ENCODE data around the gene XPR1.

XPR1 gene

GRCh38 chr1:180932378-180932777, 300.6 kb downstream of the XPR1 start:
- DNase-seq (ENCODE audit: low read depth) = no peak
- TF ChIP-seq, protein P1, sequence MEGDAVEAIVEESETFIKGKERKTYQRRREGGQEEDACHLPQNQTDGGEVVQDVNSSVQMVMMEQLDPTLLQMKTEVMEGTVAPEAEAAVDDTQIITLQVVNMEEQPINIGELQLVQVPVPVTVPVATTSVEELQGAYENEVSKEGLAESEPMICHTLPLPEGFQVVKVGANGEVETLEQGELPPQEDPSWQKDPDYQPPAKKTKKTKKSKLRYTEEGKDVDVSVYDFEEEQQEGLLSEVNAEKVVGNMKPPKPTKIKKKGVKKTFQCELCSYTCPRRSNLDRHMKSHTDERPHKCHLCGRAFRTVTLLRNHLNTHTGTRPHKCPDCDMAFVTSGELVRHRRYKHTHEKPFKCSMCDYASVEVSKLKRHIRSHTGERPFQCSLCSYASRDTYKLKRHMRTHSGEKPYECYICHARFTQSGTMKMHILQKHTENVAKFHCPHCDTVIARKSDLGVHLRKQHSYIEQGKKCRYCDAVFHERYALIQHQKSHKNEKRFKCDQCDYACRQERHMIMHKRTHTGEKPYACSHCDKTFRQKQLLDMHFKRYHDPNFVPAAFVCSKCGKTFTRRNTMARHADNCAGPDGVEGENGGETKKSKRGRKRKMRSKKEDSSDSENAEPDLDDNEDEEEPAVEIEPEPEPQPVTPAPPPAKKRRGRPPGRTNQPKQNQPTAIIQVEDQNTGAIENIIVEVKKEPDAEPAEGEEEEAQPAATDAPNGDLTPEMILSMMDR (IDR thresholded peaks at IDR 0.05; ENCODE audit: control insufficient read depth, insufficient read depth, low read depth, low read length, missing control alignments) = no peak

GRCh38 chr1:180933141-180933540, 301.3 kb downstream of the XPR1 start:
- DNase-seq (ENCODE audit: low read depth) = no peak
- TF ChIP-seq, protein P1 (IDR thresholded peaks at IDR 0.05; ENCODE audit: control insufficient read depth, insufficient read depth, low read depth, low read length, missing control alignments) = no peak
- no peak overlapping the region for H3K4me3 ChIP-seq (ENCODE audit: control insufficient read depth, low read depth, low read length)

More at GRCh38 chr1:180932378-180932777, 300.6 kb downstream of the XPR1 start:
- H3K4me3 ChIP-seq (ENCODE audit: control insufficient read depth, low read depth, low read length) = no peak overlapping the region

- TF ChIP-seq, protein P1 (IDR thresholded peaks at IDR 0.05; ENCODE audit: control insufficient read depth, insufficient read depth, low read depth, low read length, missing control alignments) = no peak
- H3K4me3 ChIP-seq (ENCODE audit: control insufficient read depth, low read depth, low read length) = no peak overlapping the region
- DNase-seq (ENCODE audit: low read depth) = no peak
Observed at GRCh38 chr1:180934563-180934962, 302.7 kb downstream of the XPR1 start.

DNA sequence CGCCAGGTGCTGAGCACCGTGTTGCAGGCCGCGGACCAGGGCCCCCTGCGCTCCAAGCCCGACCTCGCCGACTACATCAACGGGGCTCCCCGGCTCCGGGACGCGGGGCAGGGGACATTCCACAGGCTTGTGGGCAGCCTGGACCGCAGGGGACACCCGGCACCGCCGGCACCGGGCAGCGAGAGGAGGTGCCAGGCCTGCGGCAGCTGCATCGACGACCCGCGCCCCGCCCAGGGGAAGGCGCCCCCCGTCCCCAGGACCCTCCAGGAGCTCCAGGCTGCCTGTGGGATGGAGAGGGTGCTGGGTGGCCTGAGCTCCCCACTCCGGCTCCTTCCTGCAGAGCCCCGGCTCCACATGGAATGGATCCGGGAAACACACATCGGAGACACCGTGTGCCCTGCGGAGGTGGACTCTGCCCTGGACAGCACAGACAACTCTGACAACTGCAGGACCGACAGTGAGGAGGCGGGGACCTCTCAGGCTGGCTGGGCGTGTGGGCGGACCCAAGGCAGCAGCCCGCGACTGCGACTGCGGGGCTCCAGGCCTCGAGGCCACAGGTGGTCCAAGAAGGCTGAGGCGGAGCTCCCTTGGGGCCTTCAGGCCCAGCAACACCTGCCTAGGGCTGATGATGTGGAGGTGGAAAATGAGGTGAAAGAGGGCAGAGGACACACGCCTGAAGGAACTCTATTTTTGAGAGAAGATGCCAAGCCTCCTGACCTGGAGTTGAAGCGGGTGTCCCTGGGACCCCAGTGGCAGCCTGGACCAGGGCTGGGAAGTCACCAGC, 303.7 kb downstream of the XPR1 start:
- H3K4me3 ChIP-seq (ENCODE audit: control insufficient read depth, low read depth, low read length) = no peak overlapping the region
- DNase-seq (ENCODE audit: low read depth) = no peak
- TF ChIP-seq, protein P1 (IDR thresholded peaks at IDR 0.05; ENCODE audit: control insufficient read depth, insufficient read depth, low read depth, low read length, missing control alignments) = no peak

DNA sequence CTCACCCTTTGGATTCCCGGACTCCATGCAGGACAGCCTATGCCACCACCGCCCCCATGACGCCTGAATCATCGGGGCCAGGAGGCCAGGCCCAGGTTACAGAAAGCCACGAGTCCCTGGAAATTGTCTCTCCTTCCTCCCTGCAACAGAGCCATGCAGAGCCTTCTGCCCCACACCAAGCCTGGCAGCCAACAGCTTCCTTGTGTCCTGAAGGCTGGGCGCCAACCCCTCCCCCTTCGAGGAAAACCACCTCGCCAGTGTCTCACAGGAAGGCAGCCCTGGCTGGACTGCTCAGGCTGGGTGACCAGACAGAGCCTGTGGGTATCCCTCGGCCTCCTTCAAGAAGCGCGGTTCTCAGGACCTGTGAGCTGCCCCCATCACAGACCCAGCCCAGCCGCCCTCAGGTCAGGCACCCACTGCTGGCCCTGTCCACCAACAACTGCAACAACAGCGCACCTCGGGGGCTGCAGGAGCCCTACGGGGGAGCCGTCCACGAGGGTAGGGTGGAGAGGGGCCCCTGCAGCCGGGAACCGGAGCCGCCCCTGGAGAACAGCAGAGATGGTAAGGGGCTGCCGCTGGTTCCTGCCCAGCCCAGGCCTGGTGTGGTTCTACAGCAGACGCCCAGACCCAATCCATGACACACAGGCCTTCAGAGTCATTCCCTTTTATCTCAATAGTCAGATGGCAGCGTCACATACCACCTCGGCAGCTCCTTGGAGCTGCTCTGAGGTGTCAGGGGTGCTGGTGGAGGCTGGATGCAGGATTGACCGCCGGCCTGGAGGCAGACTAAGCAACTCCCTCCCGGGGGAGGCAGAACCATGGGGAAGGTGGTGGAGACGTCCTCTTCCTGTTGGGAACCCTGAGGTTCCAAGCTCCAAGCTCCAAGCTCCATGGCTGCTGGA, 304.5 kb downstream of the XPR1 start:
- DNase-seq (ENCODE audit: low read depth) = no peak
- TF ChIP-seq, protein P1 (IDR thresholded peaks at IDR 0.05; ENCODE audit: control insufficient read depth, insufficient read depth, low read depth, low read length, missing control alignments) = no peak
- H3K4me3 ChIP-seq (ENCODE audit: control insufficient read depth, low read depth, low read length) = no peak overlapping the region

GRCh38 chr1:180937012-180937372, 305.2 kb downstream of the XPR1 start:
- H3K4me3 ChIP-seq (ENCODE audit: control insufficient read depth, low read depth, low read length) = no peak overlapping the region
- TF ChIP-seq, protein P1 (IDR thresholded peaks at IDR 0.05; ENCODE audit: control insufficient read depth, insufficient read depth, low read depth, low read length, missing control alignments) = no peak
- no peak for DNase-seq (ENCODE audit: low read depth)
